Subcutaneous adipose tissue (tissue), 4 donors: ENCODE results near the gene ATP8A2. TPM values are rescaled to one million over a fixed set of nuclear protein-coding genes. Genes with fewer than 3 reads are reported as not detected.

Experiments
- total RNA-seq, 4 donors: library from RNA; depleted of rRNA; stranded (reverse); fragments of >200 nt; gene quantifications; one replicate each; pipeline ENCODE4 v1.1.0, GENCODE V29; 2016
- TF ChIP-seq, protein P1 (sequence below): fragments of 450-650 bp; IDR thresholded peaks from one replicate; pipeline ENCODE4 v1.5.1; 2016; ENCODE audit warnings: low read depth, mild to moderate bottlenecking, control low read depth, antibody characterized with exemption, moderate library complexity

ATP8A2 gene
- total RNA-seq, 4 donors from 2014 or later: under 0.01 to 0.17 TPM; not detected in 2

DNA sequence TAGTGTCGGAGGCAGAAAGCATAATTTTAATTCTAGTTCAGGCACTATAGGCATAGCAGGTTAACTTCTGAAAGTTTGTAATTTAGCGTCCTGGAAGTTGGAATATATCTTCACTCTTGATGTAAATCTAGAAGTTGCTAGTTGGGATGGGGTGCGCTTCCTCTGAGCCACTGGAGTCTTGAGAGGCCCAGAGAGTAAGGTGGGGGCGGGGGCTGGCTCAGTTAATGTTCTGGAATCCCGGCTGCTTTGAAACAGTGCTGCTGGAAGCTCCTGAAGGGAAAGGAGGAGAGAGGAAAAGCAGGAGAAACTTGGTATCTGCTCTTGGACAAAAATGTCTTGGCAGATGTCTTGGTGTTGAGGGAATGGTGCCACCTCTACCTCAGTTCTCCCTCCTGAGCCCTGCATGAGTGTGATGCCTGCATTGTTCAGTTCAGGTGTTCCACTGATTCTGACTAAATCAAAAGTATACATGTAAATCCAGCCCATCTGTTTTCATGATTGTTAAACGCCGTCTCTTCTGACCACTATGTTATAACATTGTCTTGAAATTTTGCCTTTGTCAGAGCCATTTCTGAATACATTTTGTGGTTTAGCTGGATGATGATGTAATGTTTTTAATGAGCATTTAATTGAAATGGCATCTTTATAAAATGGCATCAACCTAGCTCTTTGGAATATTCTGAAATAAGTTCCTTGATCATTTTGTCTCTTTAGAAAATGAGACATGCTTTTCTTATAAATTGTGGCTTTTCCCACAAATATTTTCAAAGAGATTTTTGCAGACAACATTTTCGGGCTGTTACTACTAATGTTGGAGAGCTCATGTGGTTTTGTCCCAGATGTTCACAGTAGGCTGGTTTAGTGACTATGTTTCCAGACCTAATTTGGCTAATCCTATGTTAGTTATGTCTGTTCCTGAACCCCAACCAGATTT is 477.3 kb downstream of the ATP8A2 start:
- TF ChIP-seq, protein P1, sequence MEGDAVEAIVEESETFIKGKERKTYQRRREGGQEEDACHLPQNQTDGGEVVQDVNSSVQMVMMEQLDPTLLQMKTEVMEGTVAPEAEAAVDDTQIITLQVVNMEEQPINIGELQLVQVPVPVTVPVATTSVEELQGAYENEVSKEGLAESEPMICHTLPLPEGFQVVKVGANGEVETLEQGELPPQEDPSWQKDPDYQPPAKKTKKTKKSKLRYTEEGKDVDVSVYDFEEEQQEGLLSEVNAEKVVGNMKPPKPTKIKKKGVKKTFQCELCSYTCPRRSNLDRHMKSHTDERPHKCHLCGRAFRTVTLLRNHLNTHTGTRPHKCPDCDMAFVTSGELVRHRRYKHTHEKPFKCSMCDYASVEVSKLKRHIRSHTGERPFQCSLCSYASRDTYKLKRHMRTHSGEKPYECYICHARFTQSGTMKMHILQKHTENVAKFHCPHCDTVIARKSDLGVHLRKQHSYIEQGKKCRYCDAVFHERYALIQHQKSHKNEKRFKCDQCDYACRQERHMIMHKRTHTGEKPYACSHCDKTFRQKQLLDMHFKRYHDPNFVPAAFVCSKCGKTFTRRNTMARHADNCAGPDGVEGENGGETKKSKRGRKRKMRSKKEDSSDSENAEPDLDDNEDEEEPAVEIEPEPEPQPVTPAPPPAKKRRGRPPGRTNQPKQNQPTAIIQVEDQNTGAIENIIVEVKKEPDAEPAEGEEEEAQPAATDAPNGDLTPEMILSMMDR: no peak

DNA sequence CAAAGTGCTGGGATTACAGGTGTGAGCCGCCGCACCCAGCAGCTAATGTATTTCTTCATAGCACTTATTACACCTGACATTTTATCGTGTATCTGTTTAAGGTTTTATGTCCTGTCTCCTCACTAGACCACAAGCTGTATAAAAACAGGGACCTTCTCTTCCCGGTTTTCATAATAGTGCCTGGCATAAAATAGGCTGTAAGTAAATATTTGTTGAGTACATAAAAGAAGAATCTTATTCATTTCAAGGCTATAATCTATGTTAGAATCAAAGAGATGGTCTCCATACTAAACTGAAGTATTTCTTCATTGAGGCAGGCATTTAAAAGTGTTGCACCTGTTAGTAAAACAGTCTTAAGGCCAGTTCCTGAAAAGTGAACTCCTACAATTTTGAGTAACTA is 486.1 kb downstream of the ATP8A2 start:
- TF ChIP-seq, protein P1: no peak

DNA sequence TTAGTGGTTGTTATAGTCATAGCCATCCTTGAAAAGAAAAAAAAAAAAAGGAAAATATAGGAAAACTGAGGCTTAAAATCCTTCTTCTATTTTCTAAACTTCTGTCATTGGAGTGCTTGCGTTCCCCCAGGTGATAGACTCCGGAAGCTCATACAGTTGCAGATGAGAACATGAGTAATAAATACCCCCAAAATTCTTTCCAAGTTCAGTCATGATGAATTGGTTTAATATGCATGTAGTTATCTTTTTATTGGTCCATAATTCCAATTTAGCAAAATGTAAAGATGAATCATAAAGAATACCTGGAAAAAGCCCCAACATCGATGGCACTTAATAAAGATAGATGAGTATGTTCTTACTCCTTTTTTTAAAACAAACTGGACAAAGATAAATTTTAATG is 487.8 kb downstream of the ATP8A2 start:
- TF ChIP-seq, protein P1: no peak

DNA sequence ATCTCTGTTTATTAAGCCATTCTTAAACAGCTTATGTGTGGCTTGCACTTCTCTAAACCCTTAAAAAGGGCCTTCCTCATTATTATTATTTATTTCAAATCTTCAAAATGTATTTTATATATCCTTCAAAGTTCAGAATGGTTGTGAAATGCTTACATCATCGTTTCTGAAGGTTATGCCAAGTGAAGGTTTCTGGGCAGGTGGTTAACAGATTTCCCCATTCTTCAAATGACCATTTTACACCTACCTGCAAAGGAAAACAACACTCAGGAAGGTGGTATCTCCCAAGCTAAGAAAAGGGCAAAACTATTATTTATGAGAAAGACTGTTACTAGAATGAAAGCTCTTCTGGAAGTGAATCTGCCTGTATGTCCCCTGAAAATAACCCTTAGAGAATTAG is 488.5 kb downstream of the ATP8A2 start:
- TF ChIP-seq, protein P1: no peak

DNA sequence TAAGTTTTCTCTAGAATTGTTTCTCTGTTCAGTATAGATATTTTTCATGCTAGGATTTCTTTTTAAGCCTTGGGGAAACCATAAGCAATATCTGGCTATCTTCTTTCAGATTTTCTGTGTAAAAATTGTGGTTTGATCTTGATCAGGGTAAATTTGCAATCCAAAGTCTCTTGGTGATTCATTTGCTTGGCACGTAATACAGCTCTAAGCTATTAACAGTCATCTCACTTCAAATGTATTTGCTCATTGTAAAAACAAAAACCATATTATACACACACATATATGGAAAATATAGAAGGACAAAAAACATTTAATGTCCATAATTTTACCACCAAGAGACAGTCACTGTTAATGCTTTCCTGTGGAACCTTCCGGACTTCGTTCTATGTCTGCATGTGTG is 489.1 kb downstream of the ATP8A2 start:
- TF ChIP-seq, protein P1: no peak

DNA sequence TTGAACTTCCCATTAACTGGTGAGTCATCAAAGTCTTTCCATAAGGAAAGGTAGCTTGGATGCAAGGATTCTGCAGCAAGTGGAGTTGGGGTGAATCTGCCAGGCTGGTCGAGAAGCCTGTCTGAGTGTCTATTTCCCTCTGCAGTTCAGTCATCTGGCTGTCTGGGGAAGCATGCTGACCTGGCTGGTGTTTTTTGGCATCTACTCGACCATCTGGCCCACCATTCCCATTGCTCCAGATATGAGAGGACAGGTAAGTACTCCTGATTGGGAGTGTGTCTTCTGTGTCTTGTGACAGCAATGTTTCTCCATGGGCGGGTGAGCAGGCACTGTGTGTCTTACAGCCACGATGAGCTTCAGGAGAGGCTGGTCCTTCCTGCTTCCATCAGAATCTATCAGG is 490.4 kb downstream of the ATP8A2 start:
- TF ChIP-seq, protein P1: no peak

DNA sequence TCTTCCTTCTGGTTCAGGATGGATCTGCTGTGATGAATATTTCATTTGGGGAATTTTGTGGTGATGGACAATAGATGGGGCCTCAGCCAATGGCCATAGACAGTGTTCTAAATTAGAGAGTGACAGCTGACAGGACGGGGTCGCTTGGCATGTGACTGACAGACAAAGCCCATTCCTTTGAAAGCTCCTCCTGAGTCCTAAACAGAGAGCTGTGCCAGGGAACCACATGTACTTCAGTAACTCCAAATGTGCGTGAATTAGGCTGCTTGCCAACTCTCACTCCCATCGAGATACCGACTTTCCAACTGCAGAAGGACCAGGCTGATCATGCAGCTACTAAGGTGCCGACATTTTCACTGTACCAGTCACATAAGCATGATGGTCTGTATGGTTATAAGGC is 492.3 kb downstream of the ATP8A2 start:
- TF ChIP-seq, protein P1: no peak
